HepG2 (cell line): ENCODE measurements around the gene CTBP1. TPM values are rescaled to one million over a fixed set of nuclear protein-coding genes. Genes with fewer than 3 reads are reported as not detected.

Source experiments
- ATAC-seq: fragments of 200-7000 bp; cut with Tn5 transposase; 3 replicates; pipeline ENCODE4 v1.9.1; 2020; ENCODE audit warnings: mild to moderate bottlenecking, moderate library complexity
- BruUV-seq: library from RNA; stranded (reverse); fragments of 400-500 nt; replicated peaks from 2 replicates; lab custom pipeline; 2021; lab: Mats Ljungman, UMichigan
- CTCF ChIA-PET: fragments of 300-600 bp; formaldehyde crosslinking; extraction: SDS; loops from one replicate; lab custom pipeline; 2021; ENCODE audit warnings: low total read pairs, inconsistent platforms, low intra/inter-chr PET ratio; lab: Yijun Ruan, JAX
- POLR2A ChIA-PET: fragments of 350-600 bp; sonication (Branson Sonifier 250); formaldehyde crosslinking; loops from one replicate; lab custom pipeline; 2020; ENCODE audit warnings: antibody characterized with exemption, inconsistent platforms; lab: Yijun Ruan, JAX
- DNase-seq: peaks from one replicate; pipeline ENCODE4 v3.0.0-alpha.2; 2015; ENCODE audit warnings: low spot score
- FAIRE-seq: peaks from 3 replicates; lab custom pipeline; 2011; peaks lifted over from hg19 to GRCh38; lab: Jason Lieb, UNC
- H2AFZ ChIP-seq: one replicate; pipeline ENCODE4 v1.6.1; 2011; ENCODE audit warnings: low read length, inconsistent platforms
- H3K27ac ChIP-seq: fragments of 300-600 bp; 3 replicates; pipeline ENCODE4 v1.8.0; 2011; ENCODE audit warnings: mixed run types, mild to moderate bottlenecking, mixed read lengths, low read length, inconsistent platforms; ENCODE audit not compliant: insufficient read depth; ENCODE audit errors: extremely low read length
- H3K27me3 ChIP-seq, 2 experiments: fragments of 200-600 bp in 1 of 2; 2 replicates in 1 of 2; 3 replicates in 1 of 2; pipeline versions ENCODE4 v1.6.0 to v1.8.0; 2011; ENCODE audit warnings: low read length in 2 of 2, mild to moderate bottlenecking in 2 of 2, moderate library complexity in 2 of 2, inconsistent platforms in 1 of 2; ENCODE audit not compliant: insufficient read depth in 2 of 2, control insufficient read depth in 1 of 2
- H3K36me3 ChIP-seq, 2 experiments: fragments of 200-600 bp in 1 of 2; replicated peaks in 1 of 2; 2 replicates in 1 of 2; 3 replicates in 1 of 2; pipeline versions ENCODE4 v1.5.1 to v1.8.0; 2011; ENCODE audit warnings: low read length in 2 of 2, inconsistent platforms in 1 of 2; ENCODE audit not compliant: insufficient read depth in 2 of 2, control insufficient read depth in 1 of 2
- H3K4me1 ChIP-seq: 2 replicates; pipeline ENCODE4 v1.5.1; 2012; ENCODE audit warnings: low read length, inconsistent platforms; ENCODE audit not compliant: insufficient read depth
- H3K4me2 ChIP-seq: 2 replicates; pipeline ENCODE4 v1.6.0; 2011; ENCODE audit warnings: low read depth, low read length, inconsistent platforms
- H3K4me3 ChIP-seq, 3 experiments: fragments of 200-600 bp in 1 of 3; sonication (generic), shearing (Covaris generic) in 1 of 3; replicated peaks in 1 of 3; 2 replicates each; pipeline ENCODE4 v1.5.1; 2011 to 2016; ENCODE audit warnings: low read length in 3 of 3, inconsistent platforms in 2 of 3, low read depth in 2 of 3, mild to moderate bottlenecking in 2 of 3, control low read depth in 1 of 3, mixed read lengths in 1 of 3; ENCODE audit not compliant: insufficient read depth in 1 of 3
- H3K79me2 ChIP-seq: one replicate; pipeline ENCODE4 v1.6.1; 2011; ENCODE audit warnings: low read length, inconsistent platforms; ENCODE audit not compliant: insufficient read depth
- H3K9ac ChIP-seq: 2 replicates; pipeline ENCODE4 v1.6.0; 2011; ENCODE audit warnings: mild to moderate bottlenecking, low read depth, low read length, inconsistent platforms; ENCODE audit not compliant: insufficient read depth
- H3K9me3 ChIP-seq: 2 replicates; pipeline ENCODE4 v1.5.1; 2012; ENCODE audit warnings: mild to moderate bottlenecking, low read length
- H4K20me1 ChIP-seq: 2 replicates; pipeline ENCODE4 v1.6.0; 2011; ENCODE audit warnings: inconsistent platforms, mild to moderate bottlenecking, low read length, moderate library complexity; ENCODE audit not compliant: insufficient read depth
- BRCA1 ChIP-seq: sonication (generic); formaldehyde crosslinking; IDR thresholded peaks from 2 replicates; pipeline ENCODE4 v1.4.0; 2020; ENCODE audit warnings: missing genetic modification reagents
- DNMT1 ChIP-seq: sonication (generic); formaldehyde crosslinking; IDR thresholded peaks from 2 replicates; pipeline ENCODE4 v1.5.1; 2020; ENCODE audit warnings: mild to moderate bottlenecking, missing genetic modification reagents
- E2F1 ChIP-seq: sonication (generic); formaldehyde crosslinking; IDR thresholded peaks from 2 replicates; pipeline ENCODE4 v1.5.0; 2020; ENCODE audit warnings: missing genetic modification reagents
- LRRFIP1 ChIP-seq: sonication (generic); formaldehyde crosslinking; conservative IDR thresholded peaks from 2 replicates; pipeline ENCODE4 v1.4.0; 2020; ENCODE audit warnings: missing genetic modification reagents
- PRMT3 ChIP-seq: sonication (generic); formaldehyde crosslinking; IDR thresholded peaks from 2 replicates; pipeline ENCODE4 v1.8.1; 2022; ENCODE audit warnings: low read depth, mild to moderate bottlenecking, moderate library complexity, missing genetic modification reagents, borderline replicate concordance
- RARG ChIP-seq: sonication (generic); formaldehyde crosslinking; IDR thresholded peaks from 2 replicates; pipeline ENCODE4 v1.4.0; 2020; ENCODE audit warnings: low read depth, mild to moderate bottlenecking, missing genetic modification reagents
- REXO4 ChIP-seq: sonication (generic); formaldehyde crosslinking; IDR thresholded peaks from 2 replicates; pipeline ENCODE4 v1.8.0; 2022; ENCODE audit warnings: missing genetic modification reagents, mild to moderate bottlenecking, borderline replicate concordance
- SP4 ChIP-seq: sonication (generic); formaldehyde crosslinking; IDR thresholded peaks from 2 replicates; pipeline ENCODE4 v1.8.1; 2023; ENCODE audit warnings: mild to moderate bottlenecking, missing genetic modification reagents
- ZC3H13 ChIP-seq: sonication (generic); formaldehyde crosslinking; IDR thresholded peaks from 2 replicates; pipeline ENCODE4 v1.8.1; 2023; ENCODE audit warnings: mild to moderate bottlenecking, missing genetic modification reagents, moderate library complexity
- ZNF138 ChIP-seq: sonication (generic); formaldehyde crosslinking; IDR thresholded peaks from 2 replicates; pipeline ENCODE4 v1.5.0; 2020; ENCODE audit warnings: mild to moderate bottlenecking, low read depth, missing genetic modification reagents
- ZNF558 ChIP-seq: sonication (generic); formaldehyde crosslinking; IDR thresholded peaks from 2 replicates; pipeline ENCODE4 v1.9.0; 2022; ENCODE audit warnings: mild to moderate bottlenecking, missing genetic modification reagents, borderline replicate concordance
- ZNF564 ChIP-seq: sonication (generic); formaldehyde crosslinking; IDR thresholded peaks from 2 replicates; pipeline ENCODE4 v1.8.1; 2023; ENCODE audit warnings: mild to moderate bottlenecking, missing genetic modification reagents
- ZNF749 ChIP-seq: sonication (generic); formaldehyde crosslinking; IDR thresholded peaks from 2 replicates; pipeline ENCODE4 v1.8.0; 2022; ENCODE audit warnings: mild to moderate bottlenecking, missing genetic modification reagents, moderate library complexity, borderline replicate concordance
- ZNF878 ChIP-seq: sonication (generic); formaldehyde crosslinking; IDR thresholded peaks from 2 replicates; pipeline ENCODE4 v1.8.1; 2023; ENCODE audit warnings: mild to moderate bottlenecking, missing genetic modification reagents, moderate library complexity
- WGBS: methylation state at CpG from one replicate; pipeline ENCODE4 v1.1.6; 2017; ENCODE audit warnings: low lambda C conversion rate; 5-methylcytosine and 5-hydroxymethylcytosine counted together
- in situ Hi-C: cut with HindIII; loops from 2 replicates; pipeline ENCODE4 v1.10.0; 2017; ENCODE audit warnings: low pct_unique_long_range_greater_than_20kb; ENCODE audit not compliant: extremely low pct_ligation_motif_present
- intact Hi-C: fragments of 100-400 bp; cut with micrococcal nuclease; formaldehyde crosslinking; loops from one replicate; pipeline ENCODE4 v1.10.0; 2022; ENCODE audit not compliant: unreplicated experiment
- polyA plus RNA-seq, 8 experiments: library from polyadenylated mRNA; depleted of rRNA in 3 of 8; stranded (reverse) in 7 of 8; unstranded in 1 of 8; fragments of >200 nt; fragmentation: Illumina TruSeq in 4 of 8; extraction: Trizol in 4 of 8; gene quantifications; 2 replicates each; pipeline versions ENCODE4 v1.2.1 to v1.2.3, GENCODE V29; 2011 to 2016; ENCODE audit warnings: low read depth in 4 of 8, missing spikeins in 1 of 8, mixed read lengths in 1 of 8; ENCODE audit not compliant: insufficient read depth in 1 of 8
- total RNA-seq, 5 experiments: library from RNA; depleted of rRNA; stranded (reverse); fragments of >200 nt; fragmentation: Illumina TruSeq; extraction: Trizol; gene quantifications; 2 replicates each; pipeline ENCODE4 v1.2.3, GENCODE V29; 2016; ENCODE audit warnings: low read depth in 1 of 5

Gene CTBP1
- total and polyA plus RNA-seq, 2 of the 13 experiments (the other 11 are each of a cell fraction or from before 2014, with no cell fraction given) = 78.5 to 112 TPM

GRCh38 chr4:1226144-1226481 is 22.8 kb downstream of the CTBP1 start:
- no TSS peak for BruUV-seq
- intact Hi-C loops = no loop called here
- FAIRE-seq = no peak
- TF ChIP-seq PRMT3 (CRISPR knock-in tag) (no peak), ZC3H13 (CRISPR knock-in tag) (no peak), ZNF564 (no peak), ZNF878 (CRISPR knock-in tag) (no peak), ZNF558 (CRISPR knock-in tag) (no peak), DNMT1 (CRISPR knock-in tag) (no peak), SP4 (CRISPR knock-in tag) (no peak), RARG (no peak), E2F1 (CRISPR knock-in tag) (no peak), BRCA1 (CRISPR knock-in tag) (no peak), REXO4 (no peak), ZNF138 (CRISPR knock-in tag) (no peak), ZNF749 (no peak), LRRFIP1 (no peak)
- TF ChIP-seq, all 625 proteins: peak for 0
- in situ Hi-C loops = no loop called here
- Histone ChIP-seq H3K4me2 (no peak overlapping the region), H3K9ac (no peak overlapping the region), H3K4me1 (no peaks in the 10 kb centered on the region), H3K36me3 (peaks cover 36 to 65% of the 10 kb centered on the region in 2 experiments), H3K27me3 (no peaks in the 10 kb centered on the region), H4K20me1 (no peaks in the 10 kb centered on the region), H2AFZ (no peak overlapping the region), H3K79me2 (no peaks in the 10 kb centered on the region), H3K9me3 (no peaks in the 10 kb centered on the region), H3K27ac (no peak overlapping the region), H3K4me3 (no peak overlapping the region)
- ATAC-seq = no peak
- 95% methylated on average over 15 of the region's 15 CpGs for WGBS
- no peak for DNase-seq
- ChIA-PET POLR2A (no interaction called here), CTCF (no interaction called here)
